GM10266 (cell line): ENCODE measurements around the gene DDX54.
A peak's percentile ranks its signal among the peaks of the same experiment; 100 is the strongest.

Source experiments
- DNase-seq: peaks from one replicate; pipeline ENCODE4 v3.0.0; 2012; ENCODE audit errors: extremely low spot score
- CTCF ChIP-seq: IDR thresholded peaks from 2 replicates; pipeline ENCODE4 v1.5.1; 2012; ENCODE audit warnings: mild to moderate bottlenecking, low read depth; ENCODE audit not compliant: control insufficient read depth, insufficient read depth; ENCODE audit errors: missing control alignments

The DDX54 gene

GRCh38 chr12:113133666-113134065, 51.6 kb downstream of the DDX54 start:
- no peak for DNase-seq
- no peak for TF ChIP-seq CTCF

GRCh38 chr12:113133036-113133435, 52.2 kb downstream of the DDX54 start:
- no peak for DNase-seq
- TF ChIP-seq CTCF = no peak

- DNase-seq = no peak
- no peak for TF ChIP-seq CTCF
These were observed 53.7 kb downstream of the DDX54 start for GRCh38 chr12:113131556-113131955.

GRCh38 chr12:113130457-113131135, 54.7 kb downstream of the DDX54 start:
- TF ChIP-seq CTCF = peak; percentile 46
- DNase-seq = no peak

GRCh38 chr12:113129664-113130456, 55.4 kb downstream of the DDX54 start:
- TF ChIP-seq CTCF = no peak

GRCh38 chr12:113128802-113129663, 56.2 kb downstream of the DDX54 start:
- no peak for DNase-seq
- TF ChIP-seq CTCF = no peak

More at GRCh38 chr12:113129664-113130456, 55.4 kb downstream of the DDX54 start:
- DNase-seq = no peak
